Thyroid gland (tissue), 4 donors: ENCODE results near the gene SLC35F2. TPM values are rescaled to one million over a fixed set of nuclear protein-coding genes. Genes with fewer than 3 reads are reported as not detected.

Experiments
- DNase-seq, 2 donors: peaks; one replicate each; pipeline ENCODE4 v3.0.0-alpha.2; 2019
- H3K27ac ChIP-seq, 3 donors: fragments of 200-600 bp; sonication (generic); 1 replicate in 2 of 3; 2 replicates in 1 of 3; pipeline ENCODE4 v1.5.1; 2016 to 2019; ENCODE audit warnings: mild to moderate bottlenecking in 1 of 3, moderate library complexity in 1 of 3
- H3K27me3 ChIP-seq: fragments of 200-600 bp; sonication (generic); one replicate; pipeline ENCODE4 v1.5.1; 2019
- H3K36me3 ChIP-seq, 2 donors: fragments of 200-600 bp; sonication (generic); one replicate each; pipeline ENCODE4 v1.5.1; 2016 to 2019
- H3K4me1 ChIP-seq, 2 donors: fragments of 200-600 bp; sonication (generic); one replicate each; pipeline ENCODE4 v1.5.1; 2017 to 2019
- H3K4me3 ChIP-seq, 3 donors: fragments of 200-600 bp; sonication (generic); replicated peaks in 1 of 3; 1 replicate in 2 of 3; 2 replicates in 1 of 3; pipeline ENCODE4 v1.5.1; 2016; ENCODE audit warnings: mild to moderate bottlenecking in 1 of 3
- H3K9me3 ChIP-seq: fragments of 200-600 bp; sonication (generic); one replicate; pipeline ENCODE4 v1.5.1; 2017
- POLR2A ChIP-seq, 2 donors: fragments of 450-650 bp; IDR thresholded peaks; one replicate each; pipeline ENCODE4 v1.6.1; 2017; ENCODE audit warnings: antibody characterized with exemption in 2 of 2, mild to moderate bottlenecking in 2 of 2, moderate library complexity in 1 of 2
- WGBS, 2 donors: methylation state at CpG; one replicate each; pipeline ENCODE4 v1.1.5; 2017; 5-methylcytosine and 5-hydroxymethylcytosine counted together
- intact Hi-C: fragments of 100-400 bp; cut with DNase I; formaldehyde crosslinking; loops from one replicate; pipeline ENCODE4 v1.15.1; 2023
- total RNA-seq, 4 donors: library from RNA; depleted of rRNA; stranded (reverse); fragments of >200 nt; gene quantifications; one replicate each; pipeline ENCODE4 v1.2.3, GENCODE V29; 2016
- TF ChIP-seq, protein P1 (sequence below), 6 experiments: fragments of 200-600 bp in 3 of 6; fragments of 450-650 bp in 3 of 6; sonication (generic) in 3 of 6; IDR thresholded peaks; one replicate each; pipeline ENCODE4 v1.5.1; 2016 to 2019; ENCODE audit warnings: antibody characterized with exemption in 6 of 6, mild to moderate bottlenecking in 2 of 6, inconsistent platforms in 1 of 6, moderate library complexity in 1 of 6

SLC35F2 gene
- total RNA-seq, 4 donors from 2014 or later: 8.9 to 12.9 (median 9.3) TPM

DNA sequence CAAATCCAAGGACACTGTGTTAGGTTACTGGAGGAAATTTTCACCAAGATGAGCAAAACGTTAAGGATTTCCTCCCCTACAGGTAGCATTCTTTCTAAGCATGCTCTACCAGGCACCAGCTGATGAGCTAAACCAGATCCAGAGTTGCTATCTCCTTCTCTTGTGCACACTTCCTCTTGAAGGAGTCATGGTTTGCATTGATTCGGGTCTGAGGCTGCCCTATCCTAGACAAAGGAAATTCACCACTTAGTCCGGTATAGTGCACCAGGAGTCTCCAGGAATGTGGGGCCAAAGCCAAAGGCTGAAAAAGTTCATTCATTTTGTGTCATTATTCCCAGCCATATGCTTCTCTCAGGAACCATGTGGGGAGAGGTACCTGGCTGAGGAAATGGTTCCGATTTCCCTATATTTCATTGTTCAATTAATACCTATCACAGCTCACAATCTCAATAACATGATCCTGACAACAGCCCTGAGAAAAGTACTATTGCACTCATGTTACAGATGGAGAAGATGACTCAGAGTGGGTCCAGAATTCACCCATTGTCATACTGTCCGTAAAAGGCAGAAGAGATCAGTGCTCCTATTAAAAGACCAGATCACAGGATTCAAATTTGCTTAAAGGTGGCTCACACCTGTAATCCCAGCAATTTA, 39.1 kb downstream of the SLC35F2 start:
- no peaks in the 10 kb centered on the region for H3K36me3 ChIP-seq
- H3K4me3 ChIP-seq: no peak overlapping the region
- no peaks in the 10 kb centered on the region for H3K27me3 ChIP-seq
- WGBS, 2 donors: 68 to 77% methylated on average over 5 of the region's 5 CpGs
- no peaks in the 10 kb centered on the region for H3K9me3 ChIP-seq
- no peak overlapping the region for H3K27ac ChIP-seq
- no peak for TF ChIP-seq POLR2A (IDR thresholded peaks at IDR 0.05)
- TF ChIP-seq, protein P1, sequence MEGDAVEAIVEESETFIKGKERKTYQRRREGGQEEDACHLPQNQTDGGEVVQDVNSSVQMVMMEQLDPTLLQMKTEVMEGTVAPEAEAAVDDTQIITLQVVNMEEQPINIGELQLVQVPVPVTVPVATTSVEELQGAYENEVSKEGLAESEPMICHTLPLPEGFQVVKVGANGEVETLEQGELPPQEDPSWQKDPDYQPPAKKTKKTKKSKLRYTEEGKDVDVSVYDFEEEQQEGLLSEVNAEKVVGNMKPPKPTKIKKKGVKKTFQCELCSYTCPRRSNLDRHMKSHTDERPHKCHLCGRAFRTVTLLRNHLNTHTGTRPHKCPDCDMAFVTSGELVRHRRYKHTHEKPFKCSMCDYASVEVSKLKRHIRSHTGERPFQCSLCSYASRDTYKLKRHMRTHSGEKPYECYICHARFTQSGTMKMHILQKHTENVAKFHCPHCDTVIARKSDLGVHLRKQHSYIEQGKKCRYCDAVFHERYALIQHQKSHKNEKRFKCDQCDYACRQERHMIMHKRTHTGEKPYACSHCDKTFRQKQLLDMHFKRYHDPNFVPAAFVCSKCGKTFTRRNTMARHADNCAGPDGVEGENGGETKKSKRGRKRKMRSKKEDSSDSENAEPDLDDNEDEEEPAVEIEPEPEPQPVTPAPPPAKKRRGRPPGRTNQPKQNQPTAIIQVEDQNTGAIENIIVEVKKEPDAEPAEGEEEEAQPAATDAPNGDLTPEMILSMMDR (IDR thresholded peaks at IDR 0.05): no peak
- intact Hi-C loops: no loop called here
- peaks cover 0 to 5% of the 10 kb centered on the region in 2 donors for H3K4me1 ChIP-seq
- no peak for DNase-seq

DNA sequence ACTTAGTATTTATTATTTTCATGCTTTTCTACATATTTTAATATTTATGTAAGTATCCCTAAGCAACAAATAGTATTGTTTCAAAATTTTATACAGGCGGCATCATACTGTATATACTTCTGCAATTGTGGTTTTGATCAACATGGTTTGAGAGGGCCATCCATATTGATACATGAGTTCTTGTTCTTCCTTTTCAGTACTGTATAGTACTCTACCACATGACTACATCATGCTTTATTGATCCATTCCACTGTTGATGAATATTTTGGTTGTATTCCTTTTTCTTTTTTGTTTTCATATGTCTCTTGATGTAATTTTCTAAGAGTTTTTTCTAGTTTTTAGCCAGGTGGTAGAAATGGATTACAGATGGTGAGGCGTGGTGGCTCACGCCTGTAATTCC, 40.1 kb downstream of the SLC35F2 start:
- intact Hi-C loops: no loop called here
- no peaks in the 10 kb centered on the region for H3K9me3 ChIP-seq
- H3K4me3 ChIP-seq: no peak overlapping the region
- no peaks in the 10 kb centered on the region for H3K36me3 ChIP-seq
- DNase-seq: no peak
- 96 to 98% methylated on average over 3 of the region's 3 CpGs for WGBS, 2 donors
- H3K27ac ChIP-seq: no peak overlapping the region
- H3K27me3 ChIP-seq: no peaks in the 10 kb centered on the region
- peaks cover 0 to 5% of the 10 kb centered on the region in 2 donors for H3K4me1 ChIP-seq
- TF ChIP-seq, protein P1 (IDR thresholded peaks at IDR 0.05): no peak
- no peak for TF ChIP-seq POLR2A (IDR thresholded peaks at IDR 0.05)

DNA sequence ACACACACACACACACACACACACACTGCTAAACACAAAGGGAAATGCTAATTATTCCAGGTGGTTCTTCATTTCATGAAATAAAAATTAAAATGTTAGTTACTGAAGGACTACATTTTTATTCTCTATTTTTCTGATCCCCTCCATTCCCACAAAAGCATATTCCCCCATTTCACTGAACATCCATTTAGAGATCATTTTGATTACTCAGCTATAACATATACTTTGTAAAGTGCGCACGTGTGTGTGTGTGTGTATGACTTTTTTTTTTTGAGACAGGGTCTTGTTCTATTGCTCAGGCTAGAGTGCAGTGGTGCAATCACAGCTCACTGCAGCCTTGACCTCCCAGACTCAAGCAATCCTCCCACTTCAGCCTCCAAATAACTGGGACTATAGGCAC, 42.6 kb downstream of the SLC35F2 start:
- H3K9me3 ChIP-seq: no peaks in the 10 kb centered on the region
- H3K36me3 ChIP-seq: no peaks in the 10 kb centered on the region
- H3K4me3 ChIP-seq: no peak overlapping the region
- H3K27me3 ChIP-seq: no peaks in the 10 kb centered on the region
- H3K4me1 ChIP-seq: no peaks in the 10 kb centered on the region
- H3K27ac ChIP-seq: no peak overlapping the region
- WGBS, 2 donors: 91 to 93% methylated on average over 2 of the region's 2 CpGs
- DNase-seq: no peak
- intact Hi-C loops: no loop called here
- TF ChIP-seq, protein P1 (IDR thresholded peaks at IDR 0.05): no peak
- TF ChIP-seq POLR2A (IDR thresholded peaks at IDR 0.05): no peak

DNA sequence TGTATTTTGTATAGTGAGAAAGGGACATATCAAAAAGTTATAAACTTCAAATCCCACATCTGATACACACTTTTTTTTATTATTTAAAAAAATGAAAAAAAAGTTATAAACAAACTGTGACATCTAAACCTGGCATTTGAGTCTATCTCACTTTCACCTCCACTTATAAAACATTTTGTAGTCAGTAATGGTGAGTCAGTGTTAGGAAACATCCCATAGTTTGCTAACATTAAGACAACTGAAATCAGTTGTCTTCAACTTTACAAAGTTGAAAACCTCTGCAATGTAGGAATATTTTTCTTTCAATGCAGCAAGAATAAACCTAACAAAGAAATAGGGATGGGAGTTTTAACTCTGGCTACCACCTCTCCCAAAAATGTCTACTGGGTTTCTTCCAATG, 47.7 kb downstream of the SLC35F2 start:
- H3K4me1 ChIP-seq: no peaks in the 10 kb centered on the region
- no peak for DNase-seq
- TF ChIP-seq, protein P1 (IDR thresholded peaks at IDR 0.05): no peak
- TF ChIP-seq POLR2A (IDR thresholded peaks at IDR 0.05): no peak
- H3K27ac ChIP-seq: no peak overlapping the region
- H3K9me3 ChIP-seq: no peaks in the 10 kb centered on the region
- H3K4me3 ChIP-seq: no peak overlapping the region
- H3K27me3 ChIP-seq: no peaks in the 10 kb centered on the region
- H3K36me3 ChIP-seq: no peaks in the 10 kb centered on the region
- intact Hi-C loops: no loop called here

DNA sequence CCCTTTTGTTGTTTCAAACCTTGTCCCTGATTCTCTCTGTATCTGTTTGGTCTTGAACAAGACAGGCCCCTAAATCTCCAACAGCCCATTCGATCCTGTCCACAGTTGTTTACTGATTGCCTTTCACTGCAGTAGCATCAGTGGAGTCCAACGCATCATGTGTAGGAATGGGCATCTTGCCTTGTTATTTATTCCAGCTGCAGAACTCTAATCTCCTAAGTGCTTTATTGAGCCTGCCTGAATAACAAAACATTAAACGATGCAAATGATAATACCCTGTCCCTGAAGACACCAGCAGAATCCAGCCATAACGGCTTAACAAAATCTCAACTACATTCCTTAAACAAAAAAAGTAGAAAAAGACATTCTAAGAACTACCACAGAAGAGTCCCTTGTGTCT, 50.1 kb downstream of the SLC35F2 start:
- Histone ChIP-seq H3K27me3 (no peaks in the 10 kb centered on the region), H3K27ac (no peak overlapping the region), H3K36me3 (no peaks in the 10 kb centered on the region), H3K9me3 (no peaks in the 10 kb centered on the region), H3K4me1 (no peaks in the 10 kb centered on the region), H3K4me3 (no peak overlapping the region)
- intact Hi-C loops: no loop called here
- 81 to 82% methylated on average over 4 of the region's 4 CpGs for WGBS, 2 donors
- TF ChIP-seq, protein P1 (IDR thresholded peaks at IDR 0.05): no peak
- TF ChIP-seq POLR2A (IDR thresholded peaks at IDR 0.05): no peak
- DNase-seq: no peak
